Osteoblast (primary cell): Measurements from ENCODE around the gene AGAP3. TPM values are rescaled to one million over a fixed set of nuclear protein-coding genes. Genes with fewer than 3 reads are reported as not detected.

Experiments used
- DNase-seq: peaks from one replicate; pipeline ENCODE4 v3.0.0; 2011; ENCODE audit warnings: low spot score, mixed read lengths; ENCODE audit not compliant: insufficient read length; ENCODE audit errors: missing footprints
- H2AFZ ChIP-seq: 2 replicates; pipeline ENCODE4 v1.6.0; 2011; ENCODE audit warnings: mild to moderate bottlenecking, low read length
- H3K27ac ChIP-seq: 2 replicates; pipeline ENCODE4 v1.5.1; 2011; ENCODE audit warnings: mild to moderate bottlenecking, low read depth, low read length, moderate library complexity
- H3K27me3 ChIP-seq: 2 replicates; pipeline ENCODE4 v1.6.0; 2012; ENCODE audit warnings: mild to moderate bottlenecking, control low read depth, inconsistent platforms, low read length, moderate library complexity; ENCODE audit not compliant: insufficient read depth
- H3K36me3 ChIP-seq: 2 replicates; pipeline ENCODE4 v1.5.1; 2011; ENCODE audit warnings: mild to moderate bottlenecking, low read length, control low read depth, moderate library complexity; ENCODE audit not compliant: insufficient read depth
- H3K4me1 ChIP-seq: 2 replicates; pipeline ENCODE4 v1.5.1; 2011; ENCODE audit warnings: mild to moderate bottlenecking, low read length, control low read depth, moderate library complexity; ENCODE audit not compliant: insufficient read depth
- H3K4me2 ChIP-seq: 2 replicates; pipeline ENCODE4 v1.6.0; 2011; ENCODE audit warnings: mild to moderate bottlenecking, low read length; ENCODE audit not compliant: insufficient read depth
- H3K4me3 ChIP-seq: fragments of 200-600 bp; sonication (generic); 3 replicates; pipeline ENCODE4 v1.5.1; 2012; ENCODE audit warnings: mild to moderate bottlenecking, low read length, inconsistent platforms; ENCODE audit not compliant: insufficient read depth
- H3K79me2 ChIP-seq: 2 replicates; pipeline ENCODE4 v1.6.0; 2012; ENCODE audit warnings: mild to moderate bottlenecking, low read length, control low read depth, inconsistent platforms; ENCODE audit not compliant: insufficient read depth
- H3K9me3 ChIP-seq: 2 replicates; pipeline ENCODE4 v1.5.1; 2011; ENCODE audit warnings: low read depth, low read length, control low read depth
- H4K20me1 ChIP-seq: 2 replicates; pipeline ENCODE4 v1.6.0; 2012; ENCODE audit warnings: mild to moderate bottlenecking, low read length, control low read depth; ENCODE audit not compliant: insufficient read depth
- total RNA-seq: library from RNA; depleted of rRNA; stranded (reverse); fragments of >200 nt; gene quantifications from 2 replicates; pipeline ENCODE4 v1.2.3, GENCODE V29; 2012
- TF ChIP-seq, protein P1 (sequence below): IDR thresholded peaks from 2 replicates; pipeline ENCODE4 v1.5.1; 2011; ENCODE audit warnings: mild to moderate bottlenecking, low read depth, low read length, moderate library complexity; ENCODE audit errors: extremely low read depth

AGAP3 gene
- total RNA-seq, 1 donor = 39.8 TPM

DNA sequence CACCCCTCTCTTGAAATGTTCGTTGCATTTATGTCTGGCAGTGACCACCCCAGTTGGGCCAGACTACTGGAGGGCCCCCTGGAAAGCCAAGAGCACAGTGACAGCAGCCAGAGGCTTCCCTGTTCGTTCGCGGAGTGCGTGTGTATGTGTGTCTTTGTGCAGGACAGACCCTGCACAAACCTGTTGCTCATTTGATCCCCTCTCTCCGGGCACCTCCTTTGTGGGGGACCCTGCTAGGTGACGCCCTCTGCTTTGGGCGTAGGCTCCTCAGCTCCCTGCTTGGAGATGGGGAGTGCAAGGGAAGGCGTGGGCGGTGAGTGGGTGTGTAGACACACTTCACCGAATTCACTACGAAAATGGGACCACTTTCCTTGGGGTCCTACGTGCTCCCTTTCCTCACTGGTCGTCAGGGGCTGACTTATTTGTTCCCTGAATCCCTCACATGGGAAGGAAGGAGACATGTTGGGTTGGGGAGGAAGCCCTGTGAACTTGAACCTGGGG lies 38.7 kb downstream of the AGAP3 start:
- no peak overlapping the region for H3K4me3 ChIP-seq
- no peak overlapping the region for H3K27ac ChIP-seq
- H2AFZ ChIP-seq = no peak overlapping the region
- TF ChIP-seq, protein P1, sequence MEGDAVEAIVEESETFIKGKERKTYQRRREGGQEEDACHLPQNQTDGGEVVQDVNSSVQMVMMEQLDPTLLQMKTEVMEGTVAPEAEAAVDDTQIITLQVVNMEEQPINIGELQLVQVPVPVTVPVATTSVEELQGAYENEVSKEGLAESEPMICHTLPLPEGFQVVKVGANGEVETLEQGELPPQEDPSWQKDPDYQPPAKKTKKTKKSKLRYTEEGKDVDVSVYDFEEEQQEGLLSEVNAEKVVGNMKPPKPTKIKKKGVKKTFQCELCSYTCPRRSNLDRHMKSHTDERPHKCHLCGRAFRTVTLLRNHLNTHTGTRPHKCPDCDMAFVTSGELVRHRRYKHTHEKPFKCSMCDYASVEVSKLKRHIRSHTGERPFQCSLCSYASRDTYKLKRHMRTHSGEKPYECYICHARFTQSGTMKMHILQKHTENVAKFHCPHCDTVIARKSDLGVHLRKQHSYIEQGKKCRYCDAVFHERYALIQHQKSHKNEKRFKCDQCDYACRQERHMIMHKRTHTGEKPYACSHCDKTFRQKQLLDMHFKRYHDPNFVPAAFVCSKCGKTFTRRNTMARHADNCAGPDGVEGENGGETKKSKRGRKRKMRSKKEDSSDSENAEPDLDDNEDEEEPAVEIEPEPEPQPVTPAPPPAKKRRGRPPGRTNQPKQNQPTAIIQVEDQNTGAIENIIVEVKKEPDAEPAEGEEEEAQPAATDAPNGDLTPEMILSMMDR = no peak
- peaks cover 19% of the 10 kb centered on the region for H3K36me3 ChIP-seq
- H4K20me1 ChIP-seq = peaks cover 26% of the 10 kb centered on the region
- H3K4me1 ChIP-seq = no peaks in the 10 kb centered on the region
- no peaks in the 10 kb centered on the region for H3K27me3 ChIP-seq
- no peak for DNase-seq
- peak overlapping the region; percentile 51 for H3K4me2 ChIP-seq
- H3K9me3 ChIP-seq = no peaks in the 10 kb centered on the region
- no peaks in the 10 kb centered on the region for H3K79me2 ChIP-seq

DNA sequence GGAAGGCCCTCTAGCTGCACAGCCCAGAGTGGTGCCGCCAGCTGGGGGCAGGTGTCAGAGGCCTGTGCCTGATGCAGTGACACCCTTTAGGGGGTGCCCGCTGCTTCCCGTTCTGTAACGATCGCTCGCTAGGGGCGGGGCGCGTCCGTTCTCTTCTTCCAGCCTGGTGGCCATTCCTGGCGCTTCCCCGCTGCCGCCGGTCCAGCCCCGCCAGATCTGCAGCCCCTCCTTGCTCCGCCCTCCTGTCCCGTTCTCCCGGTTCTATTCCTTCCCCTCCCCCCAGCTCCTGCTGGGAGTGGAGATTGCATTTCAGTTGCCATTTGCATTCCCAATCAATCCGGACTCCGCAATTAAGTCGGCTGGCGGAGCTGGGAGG lies 39.2 kb downstream of the AGAP3 start:
- Histone ChIP-seq H4K20me1 (peaks cover 26% of the 10 kb centered on the region), H3K36me3 (peaks cover 24% of the 10 kb centered on the region), H3K4me3 (peak overlapping the region; percentile 55), H3K4me2 (peak overlapping the region; percentile 51), H3K9me3 (no peaks in the 10 kb centered on the region), H3K27ac (no peak overlapping the region), H2AFZ (no peak overlapping the region), H3K4me1 (no peaks in the 10 kb centered on the region), H3K27me3 (no peaks in the 10 kb centered on the region), H3K79me2 (no peaks in the 10 kb centered on the region)
- TF ChIP-seq, protein P1 = no peak
- peak; percentile 95 for DNase-seq

DNA sequence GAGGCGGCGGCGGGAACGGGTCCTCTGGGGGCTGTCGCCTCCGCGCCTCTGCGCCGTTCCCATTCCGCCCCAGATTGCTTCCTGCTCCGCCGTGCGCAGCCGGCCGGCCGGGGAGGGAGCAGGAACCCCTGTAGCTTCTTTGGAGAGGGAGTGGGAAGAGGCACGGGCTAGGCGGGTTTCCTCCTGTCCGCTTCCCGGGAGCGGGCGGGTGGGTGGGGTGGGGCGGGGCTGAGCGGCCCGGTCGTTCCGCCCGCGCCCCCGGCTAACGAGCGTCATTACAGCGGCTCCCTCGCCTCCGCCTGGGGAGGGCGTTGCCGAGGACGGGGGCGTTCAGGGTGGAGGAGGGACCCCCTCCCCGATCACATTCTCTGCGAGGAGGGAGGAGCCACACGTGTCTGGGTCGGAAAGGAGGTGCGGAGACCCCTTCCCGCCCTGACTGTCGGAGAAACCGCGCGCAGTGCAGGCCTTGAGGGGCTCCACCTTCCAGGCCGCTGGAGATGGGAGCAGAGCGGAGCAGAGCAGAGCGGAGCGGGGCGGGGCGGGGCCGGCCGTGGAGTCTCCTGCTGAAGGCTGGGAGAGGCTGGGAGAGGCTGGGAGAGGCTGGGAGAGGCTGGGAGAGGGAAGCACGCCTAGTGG lies 39.7 kb downstream of the AGAP3 start:
- no peaks in the 10 kb centered on the region for H3K4me1 ChIP-seq
- no peaks in the 10 kb centered on the region for H3K27me3 ChIP-seq
- TF ChIP-seq, protein P1 = no peak
- peak overlapping the region; percentile 51 for H3K4me2 ChIP-seq
- no peaks in the 10 kb centered on the region for H3K79me2 ChIP-seq
- H4K20me1 ChIP-seq = peaks cover 26% of the 10 kb centered on the region
- H3K9me3 ChIP-seq = no peaks in the 10 kb centered on the region
- H3K4me3 ChIP-seq = peak overlapping the region; percentile 55
- H3K27ac ChIP-seq = no peak overlapping the region
- DNase-seq = peak; percentile 93
- no peak overlapping the region for H2AFZ ChIP-seq
- H3K36me3 ChIP-seq = peaks cover 25% of the 10 kb centered on the region

DNA sequence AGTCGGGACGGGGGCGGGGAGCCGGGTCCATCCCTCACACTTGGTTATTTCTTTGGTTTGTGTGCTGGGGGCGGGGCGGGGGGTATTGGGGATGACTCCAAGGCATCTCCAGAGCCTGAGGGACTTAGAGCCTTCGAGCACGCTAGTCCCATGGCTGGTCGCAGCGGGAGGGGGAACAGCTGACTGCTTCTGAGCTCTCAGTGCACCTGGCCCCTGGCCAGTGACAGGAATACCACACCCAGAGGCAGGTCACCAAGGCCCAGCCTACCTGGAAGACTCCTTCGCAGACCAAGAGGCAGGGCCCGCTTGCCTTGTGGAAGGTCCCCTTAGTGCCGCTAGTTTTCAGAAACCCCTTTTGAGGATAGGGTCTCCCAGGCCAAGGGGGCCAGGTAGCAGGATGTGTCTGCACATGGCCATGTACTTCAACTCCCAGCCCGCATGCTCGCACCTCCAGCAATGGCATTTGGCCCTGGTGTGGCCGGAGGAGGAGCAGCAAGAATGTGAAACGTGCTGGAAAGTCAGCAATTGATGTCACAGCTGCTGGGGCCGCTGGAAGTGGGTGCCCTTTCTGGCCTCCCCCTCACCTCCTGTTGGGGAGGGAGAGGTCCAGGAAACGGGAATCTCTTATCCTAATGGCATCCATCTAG lies 40.3 kb downstream of the AGAP3 start:
- Histone ChIP-seq H3K4me1 (no peaks in the 10 kb centered on the region), H3K4me3 (no peak overlapping the region), H3K79me2 (no peaks in the 10 kb centered on the region), H3K36me3 (peaks cover 26% of the 10 kb centered on the region), H3K9me3 (no peaks in the 10 kb centered on the region), H3K4me2 (no peak overlapping the region), H4K20me1 (peaks cover 26% of the 10 kb centered on the region), H3K27ac (no peak overlapping the region), H3K27me3 (no peaks in the 10 kb centered on the region), H2AFZ (no peak overlapping the region)
- TF ChIP-seq, protein P1 = no peak
- DNase-seq = peak; percentile 80
